K562 (cell line): ENCODE data around the gene CATSPER1. TPM values are rescaled to one million over a fixed set of nuclear protein-coding genes. Genes with fewer than 3 reads are reported as not detected.

Experiments used
- EHMT2 ChIP-seq: fragments of 450-650 bp; IDR thresholded peaks from 2 replicates; pipeline ENCODE4 v1.6.1; 2018; ENCODE audit warnings: antibody characterized with exemption
- HCFC1 ChIP-seq: IDR thresholded peaks from 2 replicates; pipeline ENCODE4 v1.6.1; 2012; ENCODE audit warnings: low read depth, low read length, improper control_type of control experiment
- ILK ChIP-seq: fragments of 450-650 bp; IDR thresholded peaks from 2 replicates; pipeline ENCODE4 v1.6.1; 2016; ENCODE audit warnings: missing genetic modification characterization, low read depth, mild to moderate bottlenecking, missing compliant biosample characterization, moderate library complexity, borderline replicate concordance
- KAT8 ChIP-seq: fragments of 450-650 bp; IDR thresholded peaks from 2 replicates; pipeline ENCODE4 v1.6.1; 2016; ENCODE audit warnings: low read depth, mild to moderate bottlenecking
- KDM1A ChIP-seq, 2 experiments: fragments of 450-650 bp; IDR thresholded peaks; 2 replicates each; pipeline ENCODE4 v1.6.1; 2016; ENCODE audit warnings: mild to moderate bottlenecking in 2 of 2
- MCM5 ChIP-seq: fragments of 450-650 bp; IDR thresholded peaks from 2 replicates; pipeline ENCODE4 v1.6.1; 2016; ENCODE audit warnings: low read depth
- PRPF4 ChIP-seq: fragments of 200-400 bp; formaldehyde crosslinking; IDR thresholded peaks from one replicate; pipeline ENCODE4 v1.6.1; 2017; ENCODE audit warnings: low read length, low read depth, mild to moderate bottlenecking; ENCODE audit not compliant: insufficient read depth, poor library complexity, severe bottlenecking
- PTRF ChIP-seq: fragments of 450-650 bp; IDR thresholded peaks from 2 replicates; pipeline ENCODE4 v1.6.1; 2016; ENCODE audit warnings: mild to moderate bottlenecking, missing genetic modification characterization, missing compliant biosample characterization
- TEAD1 ChIP-seq, 2 experiments: fragments of 450-650 bp in 1 of 2; sonication (generic) in 1 of 2; formaldehyde crosslinking; IDR thresholded peaks; 2 replicates each; pipeline versions ENCODE4 v1.4.0 to v1.8.0; 2020 to 2022; ENCODE audit warnings: mild to moderate bottlenecking in 2 of 2, missing genetic modification reagents in 1 of 2
- TOE1 ChIP-seq, 2 experiments: fragments of 450-650 bp in 1 of 2; sonication (generic) in 1 of 2; formaldehyde crosslinking in 1 of 2; IDR thresholded peaks; 2 replicates each; pipeline versions ENCODE4 v1.7.1 to v1.8.0; 2016 to 2022; ENCODE audit warnings: borderline replicate concordance in 2 of 2, mild to moderate bottlenecking in 2 of 2, antibody characterized with exemption in 1 of 2, inconsistent platforms in 1 of 2, low read depth in 1 of 2, missing genetic modification reagents in 1 of 2, moderate library complexity in 1 of 2
- polyA plus RNA-seq, 8 experiments: library from polyadenylated mRNA; depleted of rRNA in 4 of 8; stranded (reverse) in 5 of 8; unstranded in 3 of 8; fragments of >200 nt; fragmentation: Nextera tagmentation in 2 of 8; fragmentation: Illumina TruSeq in 1 of 8; extraction: Ambion mirVana in 2 of 8; extraction: Trizol in 1 of 8; gene quantifications; 2 replicates each; pipeline versions ENCODE4 v1.2.1 to v1.2.3, GENCODE V29; 2011 to 2014; ENCODE audit warnings: inconsistent platforms in 1 of 8, missing spikeins in 1 of 8
- total RNA-seq, 7 experiments: library from RNA; depleted of rRNA in 6 of 7; stranded (reverse); fragments of >200 nt in 6 of 7; fragmentation: Illumina TruSeq in 2 of 7; extraction: Trizol in 2 of 7; gene quantifications; 2 replicates each; pipeline versions ENCODE4 v1.2.1 to v1.2.3, GENCODE V29; 2011 to 2021; ENCODE audit warnings: low replicate concordance in 1 of 7
- TF ChIP-seq, protein P1 (sequence below): sonication (generic); formaldehyde crosslinking; IDR thresholded peaks from 2 replicates; pipeline ENCODE4 v1.8.0; 2022; ENCODE audit warnings: mild to moderate bottlenecking, missing genetic modification reagents
- TF ChIP-seq, protein P2 (sequence below): IDR thresholded peaks from 2 replicates; pipeline ENCODE4 v1.6.1; 2016; ENCODE audit warnings: missing genetic modification characterization, missing compliant biosample characterization
- TF ChIP-seq, protein P3 (sequence below): sonication (generic); formaldehyde crosslinking; IDR thresholded peaks from 2 replicates; pipeline ENCODE4 v1.8.0; 2022; ENCODE audit warnings: missing genetic modification reagents, mild to moderate bottlenecking, borderline replicate concordance

Gene CATSPER1
- total and polyA plus RNA-seq, 9 of the 15 experiments (the other 6 are each of a cell fraction or from before 2014, with no cell fraction given): 0.21 to 3.3 (median 0.76) TPM

DNA sequence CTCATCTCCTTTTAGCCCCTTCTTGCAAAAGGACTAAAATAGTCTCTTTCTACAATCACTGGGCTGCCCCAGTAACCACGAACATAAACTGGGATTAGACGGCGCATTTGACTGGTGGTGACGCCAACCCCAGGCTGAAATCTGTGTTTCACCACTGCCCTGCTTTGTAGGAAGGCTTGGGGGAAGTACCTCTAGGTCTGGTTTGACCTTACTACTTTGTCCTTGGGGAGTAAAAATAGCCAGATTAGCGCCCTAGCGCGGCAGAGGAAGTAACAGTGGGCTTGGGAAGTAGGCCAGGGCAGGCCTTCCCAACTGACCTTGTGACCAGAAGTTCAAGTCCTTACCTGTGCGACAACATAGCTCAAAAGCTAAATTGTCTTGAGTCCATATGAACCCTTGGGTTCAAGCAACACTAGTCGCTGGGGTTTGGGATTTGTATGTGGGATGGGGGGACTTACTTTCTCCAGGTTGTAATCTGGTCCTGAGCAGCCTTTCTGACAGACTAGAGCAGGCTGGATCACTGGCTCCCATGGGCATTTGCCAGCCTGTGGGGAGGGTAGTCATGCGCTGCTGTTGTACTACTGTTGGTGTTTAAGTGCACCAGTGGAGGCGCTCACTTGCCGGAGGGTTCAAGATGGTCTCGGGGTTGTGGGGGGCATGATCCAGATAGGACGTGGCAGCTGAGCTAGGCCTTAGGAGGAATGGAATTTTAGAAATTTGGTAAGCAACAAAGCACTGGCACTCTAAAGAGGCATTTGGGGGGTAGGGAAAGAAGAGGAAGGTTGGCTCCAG is 42.8 kb upstream of the CATSPER1 start (continued):
- TF ChIP-seq, protein P1, sequence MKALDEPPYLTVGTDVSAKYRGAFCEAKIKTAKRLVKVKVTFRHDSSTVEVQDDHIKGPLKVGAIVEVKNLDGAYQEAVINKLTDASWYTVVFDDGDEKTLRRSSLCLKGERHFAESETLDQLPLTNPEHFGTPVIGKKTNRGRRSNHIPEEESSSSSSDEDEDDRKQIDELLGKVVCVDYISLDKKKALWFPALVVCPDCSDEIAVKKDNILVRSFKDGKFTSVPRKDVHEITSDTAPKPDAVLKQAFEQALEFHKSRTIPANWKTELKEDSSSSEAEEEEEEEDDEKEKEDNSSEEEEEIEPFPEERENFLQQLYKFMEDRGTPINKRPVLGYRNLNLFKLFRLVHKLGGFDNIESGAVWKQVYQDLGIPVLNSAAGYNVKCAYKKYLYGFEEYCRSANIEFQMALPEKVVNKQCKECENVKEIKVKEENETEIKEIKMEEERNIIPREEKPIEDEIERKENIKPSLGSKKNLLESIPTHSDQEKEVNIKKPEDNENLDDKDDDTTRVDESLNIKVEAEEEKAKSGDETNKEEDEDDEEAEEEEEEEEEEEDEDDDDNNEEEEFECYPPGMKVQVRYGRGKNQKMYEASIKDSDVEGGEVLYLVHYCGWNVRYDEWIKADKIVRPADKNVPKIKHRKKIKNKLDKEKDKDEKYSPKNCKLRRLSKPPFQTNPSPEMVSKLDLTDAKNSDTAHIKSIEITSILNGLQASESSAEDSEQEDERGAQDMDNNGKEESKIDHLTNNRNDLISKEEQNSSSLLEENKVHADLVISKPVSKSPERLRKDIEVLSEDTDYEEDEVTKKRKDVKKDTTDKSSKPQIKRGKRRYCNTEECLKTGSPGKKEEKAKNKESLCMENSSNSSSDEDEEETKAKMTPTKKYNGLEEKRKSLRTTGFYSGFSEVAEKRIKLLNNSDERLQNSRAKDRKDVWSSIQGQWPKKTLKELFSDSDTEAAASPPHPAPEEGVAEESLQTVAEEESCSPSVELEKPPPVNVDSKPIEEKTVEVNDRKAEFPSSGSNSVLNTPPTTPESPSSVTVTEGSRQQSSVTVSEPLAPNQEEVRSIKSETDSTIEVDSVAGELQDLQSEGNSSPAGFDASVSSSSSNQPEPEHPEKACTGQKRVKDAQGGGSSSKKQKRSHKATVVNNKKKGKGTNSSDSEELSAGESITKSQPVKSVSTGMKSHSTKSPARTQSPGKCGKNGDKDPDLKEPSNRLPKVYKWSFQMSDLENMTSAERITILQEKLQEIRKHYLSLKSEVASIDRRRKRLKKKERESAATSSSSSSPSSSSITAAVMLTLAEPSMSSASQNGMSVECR: no peak
- TF ChIP-seq, protein P2, sequence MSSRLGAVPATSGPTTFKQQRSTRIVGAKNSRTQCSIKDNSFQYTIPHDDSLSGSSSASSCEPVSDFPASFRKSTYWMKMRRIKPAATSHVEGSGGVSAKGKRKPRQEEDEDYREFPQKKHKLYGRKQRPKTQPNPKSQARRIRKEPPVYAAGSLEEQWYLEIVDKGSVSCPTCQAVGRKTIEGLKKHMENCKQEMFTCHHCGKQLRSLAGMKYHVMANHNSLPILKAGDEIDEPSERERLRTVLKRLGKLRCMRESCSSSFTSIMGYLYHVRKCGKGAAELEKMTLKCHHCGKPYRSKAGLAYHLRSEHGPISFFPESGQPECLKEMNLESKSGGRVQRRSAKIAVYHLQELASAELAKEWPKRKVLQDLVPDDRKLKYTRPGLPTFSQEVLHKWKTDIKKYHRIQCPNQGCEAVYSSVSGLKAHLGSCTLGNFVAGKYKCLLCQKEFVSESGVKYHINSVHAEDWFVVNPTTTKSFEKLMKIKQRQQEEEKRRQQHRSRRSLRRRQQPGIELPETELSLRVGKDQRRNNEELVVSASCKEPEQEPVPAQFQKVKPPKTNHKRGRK: no peak
- TF ChIP-seq PTRF (tag) (no peak), TEAD1 (CRISPR knock-in tag; IDR thresholded peaks at IDR 0.05) (0 out of 4 replicates have a peak, but pooled peaks of 1 of the 2 experiments have one; percentile 36), PRPF4 (no peak), TOE1 (IDR thresholded peaks at IDR 0.05; ENCODE audit: borderline replicate concordance) (no peak), TOE1 (CRISPR knock-in tag; IDR thresholded peaks at IDR 0.05; ENCODE audit: borderline replicate concordance, low read depth) (0 out of 2 replicates have a peak, but pooled peaks have one; percentile 19), EHMT2 (no peak), KDM1A (IDR thresholded peaks at IDR 0.05) (peak; percentile 40 to 65; a peak in 2 of 4 replicates), ILK (tag) (no peak), KAT8 (no peak), HCFC1 (no peak), MCM5 (no peak)
- TF ChIP-seq, protein P3, sequence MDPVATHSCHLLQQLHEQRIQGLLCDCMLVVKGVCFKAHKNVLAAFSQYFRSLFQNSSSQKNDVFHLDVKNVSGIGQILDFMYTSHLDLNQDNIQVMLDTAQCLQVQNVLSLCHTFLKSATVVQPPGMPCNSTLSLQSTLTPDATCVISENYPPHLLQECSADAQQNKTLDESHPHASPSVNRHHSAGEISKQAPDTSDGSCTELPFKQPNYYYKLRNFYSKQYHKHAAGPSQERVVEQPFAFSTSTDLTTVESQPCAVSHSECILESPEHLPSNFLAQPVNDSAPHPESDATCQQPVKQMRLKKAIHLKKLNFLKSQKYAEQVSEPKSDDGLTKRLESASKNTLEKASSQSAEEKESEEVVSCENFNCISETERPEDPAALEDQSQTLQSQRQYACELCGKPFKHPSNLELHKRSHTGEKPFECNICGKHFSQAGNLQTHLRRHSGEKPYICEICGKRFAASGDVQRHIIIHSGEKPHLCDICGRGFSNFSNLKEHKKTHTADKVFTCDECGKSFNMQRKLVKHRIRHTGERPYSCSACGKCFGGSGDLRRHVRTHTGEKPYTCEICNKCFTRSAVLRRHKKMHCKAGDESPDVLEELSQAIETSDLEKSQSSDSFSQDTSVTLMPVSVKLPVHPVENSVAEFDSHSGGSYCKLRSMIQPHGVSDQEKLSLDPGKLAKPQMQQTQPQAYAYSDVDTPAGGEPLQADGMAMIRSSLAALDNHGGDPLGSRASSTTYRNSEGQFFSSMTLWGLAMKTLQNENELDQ (CRISPR knock-in tag): no peak
